GM12874 (cell line): Measurements from ENCODE around the gene HAO1.

Experiments used
- CTCF ChIP-seq: IDR thresholded peaks from 2 replicates; pipeline ENCODE4 v1.5.1; 2011; ENCODE audit warnings: low read depth, mild to moderate bottlenecking, control low read depth, low read length, moderate library complexity; ENCODE audit not compliant: insufficient read depth

Gene HAO1

GRCh38 chr20:7975851-7976414, 35.7 kb upstream of the HAO1 start:
- TF ChIP-seq CTCF = no peak

GRCh38 chr20:7974785-7975435, 34.7 kb upstream of the HAO1 start:
- TF ChIP-seq CTCF = no peak

GRCh38 chr20:7971536-7972280, 31.4 kb upstream of the HAO1 start:
- TF ChIP-seq CTCF = no peak

GRCh38 chr20:7967199-7967844, 27.1 kb upstream of the HAO1 start:
- TF ChIP-seq CTCF = no peak

GRCh38 chr20:7966176-7966575, 25.9 kb upstream of the HAO1 start:
- no peak for TF ChIP-seq CTCF

- no peak for TF ChIP-seq CTCF
Measured at GRCh38 chr20:7959484-7959883, 19.2 kb upstream of the HAO1 start.

- no peak for TF ChIP-seq CTCF
Measured at GRCh38 chr20:7950387-7950786, 10.1 kb upstream of the HAO1 start.
